Choroid plexus epithelial cell (primary cell): ENCODE results near the gene DDX60.
"Not testable (repeated sequence)": the region's sequence is repeated elsewhere in the genome, so short reads cannot be mapped to it uniquely, and the experiment has no call there.

Experiments
- DNase-seq: peaks from one replicate; pipeline ENCODE4 v3.0.0-alpha.2; 2010; ENCODE audit warnings: low read depth
- H3K4me3 ChIP-seq: 2 replicates; pipeline ENCODE4 v1.5.1; 2011; ENCODE audit warnings: low read depth, mild to moderate bottlenecking, control low read depth, low read length, moderate library complexity
- TF ChIP-seq, protein P1 (sequence below): conservative IDR thresholded peaks from 2 replicates; pipeline ENCODE4 v1.5.1; 2011; ENCODE audit warnings: low read depth, mild to moderate bottlenecking, control low read depth, inconsistent platforms, low read length, moderate library complexity

The DDX60 gene

GRCh38 chr4:168248176-168248710 is 70.3 kb downstream of the DDX60 start:
- TF ChIP-seq, protein P1, sequence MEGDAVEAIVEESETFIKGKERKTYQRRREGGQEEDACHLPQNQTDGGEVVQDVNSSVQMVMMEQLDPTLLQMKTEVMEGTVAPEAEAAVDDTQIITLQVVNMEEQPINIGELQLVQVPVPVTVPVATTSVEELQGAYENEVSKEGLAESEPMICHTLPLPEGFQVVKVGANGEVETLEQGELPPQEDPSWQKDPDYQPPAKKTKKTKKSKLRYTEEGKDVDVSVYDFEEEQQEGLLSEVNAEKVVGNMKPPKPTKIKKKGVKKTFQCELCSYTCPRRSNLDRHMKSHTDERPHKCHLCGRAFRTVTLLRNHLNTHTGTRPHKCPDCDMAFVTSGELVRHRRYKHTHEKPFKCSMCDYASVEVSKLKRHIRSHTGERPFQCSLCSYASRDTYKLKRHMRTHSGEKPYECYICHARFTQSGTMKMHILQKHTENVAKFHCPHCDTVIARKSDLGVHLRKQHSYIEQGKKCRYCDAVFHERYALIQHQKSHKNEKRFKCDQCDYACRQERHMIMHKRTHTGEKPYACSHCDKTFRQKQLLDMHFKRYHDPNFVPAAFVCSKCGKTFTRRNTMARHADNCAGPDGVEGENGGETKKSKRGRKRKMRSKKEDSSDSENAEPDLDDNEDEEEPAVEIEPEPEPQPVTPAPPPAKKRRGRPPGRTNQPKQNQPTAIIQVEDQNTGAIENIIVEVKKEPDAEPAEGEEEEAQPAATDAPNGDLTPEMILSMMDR = no peak
- no peak overlapping the region for H3K4me3 ChIP-seq
- peak; percentile 9 for DNase-seq

DNA sequence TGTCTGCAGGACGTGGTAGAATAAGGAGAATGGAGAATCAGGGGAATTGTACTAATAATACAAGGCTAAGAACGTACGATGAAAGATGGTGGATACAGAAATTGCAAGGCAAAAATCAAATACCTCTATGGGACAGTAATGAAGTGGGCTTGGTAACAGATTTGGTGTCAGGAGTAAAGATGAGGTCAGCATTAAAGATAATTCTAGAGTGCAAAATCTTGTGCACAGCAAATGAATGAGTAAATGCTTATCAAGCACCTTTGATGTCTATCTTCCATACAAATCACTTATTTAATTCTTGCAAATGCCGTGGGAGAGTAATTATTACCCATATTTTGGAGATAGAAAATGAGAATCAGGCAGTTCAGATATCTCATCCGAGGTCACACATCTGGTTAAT is 70.9 kb downstream of the DDX60 start:
- DNase-seq = no peak
- TF ChIP-seq, protein P1 = no peak
- H3K4me3 ChIP-seq = no peak overlapping the region

- no peak overlapping the region for H3K4me3 ChIP-seq
- DNase-seq = no peak
- TF ChIP-seq, protein P1 = no peak
These were observed 76.6 kb downstream of the DDX60 start for GRCh38 chr4:168241953-168242352.

DNA sequence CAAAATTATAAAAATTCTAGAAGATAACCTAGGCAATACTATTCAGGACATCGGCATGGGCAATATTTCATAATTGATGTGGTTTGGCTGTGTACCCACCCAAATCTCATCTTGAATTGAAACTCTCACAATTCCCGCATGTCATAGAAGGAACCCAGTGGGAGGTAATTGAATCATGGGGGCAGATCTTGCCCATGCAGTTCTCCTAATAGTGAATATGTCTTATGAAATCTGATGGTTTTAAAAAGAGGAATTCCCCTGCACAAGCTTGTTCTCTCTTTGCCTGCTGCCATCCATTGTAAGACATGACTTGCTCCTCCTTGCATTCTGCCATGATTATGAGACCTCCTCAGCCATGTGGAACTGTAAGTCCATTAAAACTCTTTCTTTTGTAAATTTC is 77.7 kb downstream of the DDX60 start:
- TF ChIP-seq, protein P1 = no peak
- no peak for DNase-seq
- H3K4me3 ChIP-seq = no peak overlapping the region

DNA sequence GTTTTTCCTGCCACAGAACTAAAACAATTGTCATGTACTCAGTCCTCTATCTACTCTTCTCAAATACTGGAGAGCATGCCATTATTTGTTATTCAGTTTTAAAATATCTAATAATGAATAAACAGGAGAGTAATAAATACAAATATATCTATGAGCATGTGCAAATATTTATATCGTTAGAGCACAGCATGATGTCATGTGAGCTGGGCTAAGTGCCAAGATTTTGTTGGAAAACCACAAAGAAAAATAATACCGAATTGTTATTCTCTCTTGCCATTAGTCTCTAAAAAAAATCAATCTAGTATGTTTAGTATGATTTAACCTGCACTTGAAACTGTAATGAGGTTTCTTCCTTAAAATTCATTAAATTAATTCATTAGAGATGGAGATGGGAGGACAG is 97.3 kb downstream of the DDX60 start:
- DNase-seq = peak; percentile 86
- TF ChIP-seq, protein P1 = no peak
- H3K4me3 ChIP-seq = no peak overlapping the region

DNA sequence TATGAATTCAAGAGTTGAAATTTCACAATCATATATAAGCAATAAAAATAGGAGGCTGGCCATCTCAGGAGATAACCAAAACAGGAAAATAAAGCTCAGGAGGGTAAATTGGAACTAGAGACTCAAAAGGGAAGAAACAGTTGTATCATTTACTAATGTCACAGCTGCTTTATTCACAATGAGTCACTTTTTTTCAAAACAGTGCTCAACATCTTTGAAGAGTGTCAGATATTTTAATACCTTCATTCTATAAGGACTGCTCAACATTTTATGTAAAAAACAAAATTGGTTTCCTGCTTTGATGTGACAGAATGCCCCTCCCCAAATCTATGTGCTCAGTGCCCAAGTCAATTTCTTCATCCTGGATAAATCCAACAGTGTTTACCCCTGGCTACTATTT is 97.7 kb downstream of the DDX60 start:
- no peak overlapping the region for H3K4me3 ChIP-seq
- no peak for DNase-seq
- TF ChIP-seq, protein P1 = no peak

DNA sequence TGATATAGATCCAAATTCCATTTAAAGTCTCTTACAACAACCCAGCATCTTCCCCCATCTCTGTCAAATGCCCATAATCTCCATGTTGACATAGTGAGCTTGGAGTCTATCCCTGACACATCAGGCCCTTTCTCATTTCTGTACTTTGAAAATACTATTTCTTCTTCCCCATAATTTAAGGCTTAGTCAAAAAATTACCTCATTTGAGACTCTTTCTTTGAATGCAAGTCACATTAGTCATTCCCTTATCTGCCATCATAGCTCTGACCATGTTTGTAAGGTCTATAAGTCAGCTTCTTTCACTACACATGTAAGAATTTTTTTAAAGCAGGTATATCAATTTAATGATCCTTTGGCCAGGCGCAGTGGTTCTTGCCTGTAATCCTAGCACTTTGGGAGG is 99.9 kb downstream of the DDX60 start:
- TF ChIP-seq, protein P1 = no peak

DNA sequence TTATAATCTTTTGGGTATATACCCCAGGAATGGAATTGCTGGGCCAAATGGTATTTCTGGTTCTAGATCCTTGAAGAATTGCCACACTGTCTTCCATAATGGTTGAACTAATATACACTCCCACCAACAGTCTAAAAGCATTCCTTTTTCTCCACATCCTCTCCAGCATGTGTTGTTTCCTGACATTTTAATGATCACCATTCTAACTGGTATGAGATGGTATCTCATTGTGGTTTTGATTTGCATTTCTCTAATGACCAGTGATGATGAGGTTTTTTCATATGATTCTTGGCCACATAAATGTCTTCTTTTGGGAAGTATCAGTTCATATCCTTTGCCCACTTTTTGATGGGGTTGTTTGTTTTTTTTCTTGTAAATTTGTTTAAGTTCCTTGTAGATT is 105.0 kb downstream of the DDX60 start:
- H3K4me3 ChIP-seq, DNase-seq: not testable (repeated sequence)

More for the DNA sequence above, 99.9 kb downstream of the DDX60 start:
- H3K4me3 ChIP-seq = no peak overlapping the region
- peak; percentile 76 for DNase-seq
